Loucy (cell line): ENCODE measurements around the gene KRTAP4-1.
"Not testable (repeated sequence)": the region's sequence is repeated elsewhere in the genome, so short reads cannot be mapped to it uniquely, and the experiment has no call there.

ENCODE experiments used
- H2AFZ ChIP-seq: fragments of 200-600 bp; sonication (generic); 2 replicates; pipeline ENCODE4 v1.6.0; 2016; ENCODE audit warnings: antibody characterized with exemption, mild to moderate bottlenecking, low read length, moderate library complexity
- H3F3A ChIP-seq: fragments of 200-600 bp; 2 replicates; pipeline ENCODE4 v1.6.0; 2016; ENCODE audit warnings: antibody characterized with exemption, low read depth, mild to moderate bottlenecking
- H3K27me3 ChIP-seq: fragments of 200-600 bp; sonication (generic); 2 replicates; pipeline ENCODE4 v1.6.1; 2014; ENCODE audit warnings: low read length, mild to moderate bottlenecking; ENCODE audit not compliant: insufficient read depth, poor library complexity, severe bottlenecking
- H3K36me3 ChIP-seq: fragments of 200-600 bp; sonication (generic); 2 replicates; pipeline ENCODE4 v1.6.1; 2016; ENCODE audit warnings: low read length; ENCODE audit not compliant: insufficient read depth
- H3K4me1 ChIP-seq: fragments of 200-600 bp; sonication (generic); 2 replicates; pipeline ENCODE4 v1.5.1; 2014; ENCODE audit warnings: low read length, mild to moderate bottlenecking; ENCODE audit not compliant: insufficient read depth, poor library complexity, severe bottlenecking
- H3K4me2 ChIP-seq: fragments of 200-600 bp; sonication (generic); 2 replicates; pipeline ENCODE4 v1.6.0; 2014; ENCODE audit warnings: antibody characterized with exemption, low read length, low read depth, mild to moderate bottlenecking; ENCODE audit not compliant: poor library complexity, severe bottlenecking
- H3K4me3 ChIP-seq: fragments of 200-600 bp; sonication (generic); 2 replicates; pipeline ENCODE4 v1.5.1; 2014; ENCODE audit warnings: low read length, mild to moderate bottlenecking, mixed read lengths; ENCODE audit not compliant: poor library complexity, severe bottlenecking
- H3K79me2 ChIP-seq: fragments of 200-600 bp; sonication (generic); 2 replicates; pipeline ENCODE4 v1.6.1; 2014; ENCODE audit warnings: low read length; ENCODE audit not compliant: insufficient read depth
- H3K9ac ChIP-seq: fragments of 200-600 bp; sonication (generic); 2 replicates; pipeline ENCODE4 v1.6.0; 2014; ENCODE audit warnings: mild to moderate bottlenecking, low read depth, low read length, moderate library complexity; ENCODE audit not compliant: poor library complexity, severe bottlenecking
- H3K9me2 ChIP-seq: fragments of 200-600 bp; sonication (generic); replicated peaks from 2 replicates; pipeline ENCODE4 v1.6.1; 2016; ENCODE audit warnings: low read depth, low read length, mixed read lengths
- H3K9me3 ChIP-seq: fragments of 200-600 bp; sonication (generic); 2 replicates; pipeline ENCODE4 v1.6.1; 2014; ENCODE audit warnings: mild to moderate bottlenecking, antibody characterized with exemption, low read length, low read depth; ENCODE audit not compliant: insufficient read depth
- H4K20me1 ChIP-seq: fragments of 200-600 bp; sonication (generic); 2 replicates; pipeline ENCODE4 v1.6.0; 2014; ENCODE audit warnings: antibody characterized with exemption, low read length, mild to moderate bottlenecking; ENCODE audit not compliant: insufficient read depth, poor library complexity, severe bottlenecking
- CTCF ChIP-seq: fragments of 200-600 bp; sonication (generic); conservative IDR thresholded peaks from 2 replicates; pipeline ENCODE4 v1.5.1; 2014; ENCODE audit warnings: mild to moderate bottlenecking, antibody characterized with exemption, low read length
- EZH2phosphoT487 ChIP-seq: fragments of 200-600 bp; IDR thresholded peaks from 2 replicates; pipeline ENCODE4 v1.6.1; 2018; ENCODE audit warnings: antibody characterized with exemption, mild to moderate bottlenecking, moderate library complexity, borderline replicate concordance

KRTAP4-1 gene

GRCh38 chr17:41150026-41150425, 34.7 kb downstream of the KRTAP4-1 start:
- Histone ChIP-seq H3F3A (no peaks in the 10 kb centered on the region), H2AFZ (no peak overlapping the region), H3K4me2 (no peak overlapping the region), H3K4me3 (no peak overlapping the region), H3K9ac (no peak overlapping the region), H3K27me3 (no peaks in the 10 kb centered on the region), H3K36me3 (no peaks in the 10 kb centered on the region), H4K20me1 (no peaks in the 10 kb centered on the region), H3K9me3 (no peaks in the 10 kb centered on the region), H3K4me1 (peaks cover 4% of the 10 kb centered on the region), H3K79me2 (no peaks in the 10 kb centered on the region), H3K9me2 (no peaks in the 10 kb centered on the region)
- TF ChIP-seq EZH2phosphoT487 (no peak), CTCF (no peak)

- Histone ChIP-seq H3K4me2 (no peak within 1 kb of the TSS), H3K36me3 (no peaks in the 10 kb centered on the region), H3K9me3 (no peaks in the 10 kb centered on the region), H3K79me2 (no peaks in the 10 kb centered on the region), H3K9ac (no peak within 1 kb of the TSS), H3K9me2 (no peaks in the 10 kb centered on the region), H4K20me1 (no peaks in the 10 kb centered on the region), H3K4me1 (peaks cover 4% of the 10 kb centered on the region), H3K27me3 (no peaks in the 10 kb centered on the region), H2AFZ (no peak within 1 kb of the TSS), H3K4me3 (no peak within 1 kb of the TSS), H3F3A (no peaks in the 10 kb centered on the region)
- TF ChIP-seq EZH2phosphoT487 (no peak), CTCF (no peak)
These were observed 35.1 kb downstream of the KRTAP4-1 start, which contains the start of gene KRTAP4-5 for GRCh38 chr17:41149652-41149985. KRTAP4-5 (minus strand) TSS chr17:41149825; CDS start chr17:41149767, 58 bp downstream.

- not testable (repeated sequence) for H3K9me2 ChIP-seq, H3K79me2 ChIP-seq, H3K4me1 ChIP-seq, H3K9me3 ChIP-seq, H2AFZ ChIP-seq, H3K27me3 ChIP-seq, H3K4me2 ChIP-seq, H4K20me1 ChIP-seq, H3F3A ChIP-seq, H3K4me3 ChIP-seq, H3K9ac ChIP-seq, H3K36me3 ChIP-seq
These were observed 35.6 kb downstream of the KRTAP4-1 start for GRCh38 chr17:41148971-41149651.
